Measurements from ENCODE around the gene SLC12A9.

SLC12A9 gene

GRCh38 chr7:100852048-100852872 lies at the start of gene SLC12A9:
Gene SLC12A9, plus strand, starts transcription at chr7:100852713. Its CDS starts 1,485 bp downstream, at chr7:100854198.
- peak; percentile 94 for TF ChIP-seq CTCF (IDR thresholded peaks at IDR 0.05; ENCODE audit: low read depth, low read length)
- no peak for TF ChIP-seq EZH2phosphoT487 (IDR thresholded peaks at IDR 0.05; ENCODE audit: low read depth)
- H3K27ac ChIP-seq (ENCODE audit: low read length), result peak within 1 kb of the TSS; percentile 13
- H3K27me3 ChIP-seq (ENCODE audit: low read depth, low read length), result no peaks in the 10 kb centered on the region
- H4K20me1 ChIP-seq (ENCODE audit: insufficient read depth, low read length), result 0 out of 2 replicates have a peak, but pooled peaks cover 2% of the 10 kb centered on the region
- H3K4me3 ChIP-seq (ENCODE audit: low read length), result peak within 1 kb of the TSS; percentile 89
- peak within 1 kb of the TSS; percentile 79 for H3K9ac ChIP-seq (ENCODE audit: low read length)
- H2AFZ ChIP-seq (ENCODE audit: low read depth, low read length), result peak within 1 kb of the TSS; percentile 97
- H3K4me1 ChIP-seq (ENCODE audit: low read length), result peaks cover 10% of the 10 kb centered on the region; the same call in 1 of the 2 replicates
- H3K79me2 ChIP-seq (ENCODE audit: low read length), result peaks cover 16% of the 10 kb centered on the region
- H3K36me3 ChIP-seq (replicated peaks; ENCODE audit: low read depth, low read length), result no peaks in the 10 kb centered on the region
- H3K9me3 ChIP-seq (ENCODE audit: insufficient read depth, low read length), result no peaks in the 10 kb centered on the region
- H3K4me2 ChIP-seq (ENCODE audit: low read length), result peak within 1 kb of the TSS; percentile 99

- TF ChIP-seq EZH2phosphoT487 (IDR thresholded peaks at IDR 0.05; ENCODE audit: low read depth), result no peak
- no peak for TF ChIP-seq CTCF (IDR thresholded peaks at IDR 0.05; ENCODE audit: low read depth, low read length)
Measured at GRCh38 chr7:100802951-100803350, 49.6 kb upstream of the SLC12A9 start.

GRCh38 chr7:100803398-100804161 lies 48.9 kb upstream of the SLC12A9 start:
- H3K4me3 ChIP-seq (ENCODE audit: low read length), result peak overlapping the region; percentile 83
- H3K36me3 ChIP-seq (replicated peaks; ENCODE audit: low read depth, low read length), result no peaks in the 10 kb centered on the region
- H3K9ac ChIP-seq (ENCODE audit: low read length), result peak overlapping the region; percentile 91
- H3K79me2 ChIP-seq (ENCODE audit: low read length), result no peaks in the 10 kb centered on the region
- H3K9me3 ChIP-seq (ENCODE audit: insufficient read depth, low read length), result no peaks in the 10 kb centered on the region
- H3K27me3 ChIP-seq (ENCODE audit: low read depth, low read length), result no peaks in the 10 kb centered on the region
- H2AFZ ChIP-seq (ENCODE audit: low read depth, low read length), result peak overlapping the region; percentile 72
- H3K27ac ChIP-seq (ENCODE audit: low read length), result peak overlapping the region; percentile 85
- H4K20me1 ChIP-seq (ENCODE audit: insufficient read depth, low read length), result no peaks in the 10 kb centered on the region
- peak overlapping the region; percentile 98 for H3K4me2 ChIP-seq (ENCODE audit: low read length)
- TF ChIP-seq EZH2phosphoT487 (IDR thresholded peaks at IDR 0.05; ENCODE audit: low read depth), result no peak
- no peak for TF ChIP-seq CTCF (IDR thresholded peaks at IDR 0.05; ENCODE audit: low read depth, low read length)
- H3K4me1 ChIP-seq (ENCODE audit: low read length), result peaks cover 44% of the 10 kb centered on the region

More at GRCh38 chr7:100802951-100803350, 49.6 kb upstream of the SLC12A9 start:
- Histone ChIP-seq H3K4me1 (ENCODE audit: low read length) (peaks cover 44% of the 10 kb centered on the region), H3K9ac (ENCODE audit: low read length) (peak overlapping the region; percentile 91), H3K79me2 (ENCODE audit: low read length) (no peaks in the 10 kb centered on the region), H3K4me2 (ENCODE audit: low read length) (peak overlapping the region; percentile 98), H3K9me3 (ENCODE audit: insufficient read depth, low read length) (no peaks in the 10 kb centered on the region), H3K36me3 (replicated peaks; ENCODE audit: low read depth, low read length) (no peaks in the 10 kb centered on the region), H3K4me3 (ENCODE audit: low read length) (peak overlapping the region; percentile 83), H3K27ac (ENCODE audit: low read length) (peak overlapping the region; percentile 85), H4K20me1 (ENCODE audit: insufficient read depth, low read length) (no peaks in the 10 kb centered on the region), H2AFZ (ENCODE audit: low read depth, low read length) (peak overlapping the region; percentile 72), H3K27me3 (ENCODE audit: low read depth, low read length) (no peaks in the 10 kb centered on the region)

Measured in OCI-LY3 (cell line).